HepG2 (cell line): ENCODE measurements around the gene TEX35.

Experiments used
- CBX5 ChIP-seq: sonication (generic); formaldehyde crosslinking; IDR thresholded peaks from 2 replicates; pipeline ENCODE4 v1.4.0; 2020; ENCODE audit warnings: missing genetic modification reagents, borderline replicate concordance
- HNF1A ChIP-seq, 2 experiments: sonication (generic) in 1 of 2; formaldehyde crosslinking in 1 of 2; IDR thresholded peaks; 2 replicates each; pipeline versions ENCODE4 v1.4.0 to v1.6.1; 2016 to 2020; ENCODE audit warnings: borderline replicate concordance in 1 of 2, low read depth in 1 of 2, mild to moderate bottlenecking in 1 of 2, missing genetic modification reagents in 1 of 2
- NR1H2 ChIP-seq: sonication (generic); formaldehyde crosslinking; IDR thresholded peaks from 2 replicates; pipeline ENCODE4 v1.8.1; 2022; ENCODE audit warnings: low read depth, missing genetic modification reagents, borderline replicate concordance
- TP53 ChIP-seq: sonication (generic); formaldehyde crosslinking; conservative IDR thresholded peaks from 2 replicates; pipeline ENCODE4 v1.4.0; 2020; ENCODE audit warnings: missing genetic modification reagents
- USF2 ChIP-seq, 2 experiments: sonication (generic) in 1 of 2; formaldehyde crosslinking in 1 of 2; IDR thresholded peaks; 2 replicates each; pipeline versions ENCODE4 v1.5.1 to v1.6.1; 2011 to 2020; ENCODE audit warnings: borderline replicate concordance in 1 of 2, low read depth in 1 of 2, low read length in 1 of 2, mild to moderate bottlenecking in 1 of 2, missing genetic modification reagents in 1 of 2, moderate library complexity in 1 of 2
- ZBTB38 ChIP-seq: sonication (generic); formaldehyde crosslinking; IDR thresholded peaks from 2 replicates; pipeline ENCODE4 v1.5.1; 2020; ENCODE audit warnings: mild to moderate bottlenecking, missing genetic modification reagents
- ZBTB46 ChIP-seq: sonication (generic); formaldehyde crosslinking; IDR thresholded peaks from 2 replicates; pipeline ENCODE4 v1.4.0; 2020; ENCODE audit warnings: mild to moderate bottlenecking, missing genetic modification reagents, borderline replicate concordance
- ZFX ChIP-seq: sonication (generic); formaldehyde crosslinking; IDR thresholded peaks from 2 replicates; pipeline ENCODE4 v1.4.0; 2020; ENCODE audit warnings: mild to moderate bottlenecking, low read depth, missing genetic modification reagents, moderate library complexity
- ZNF317 ChIP-seq: sonication (generic); formaldehyde crosslinking; IDR thresholded peaks from 2 replicates; pipeline ENCODE4 v1.5.0; 2020; ENCODE audit warnings: mild to moderate bottlenecking, missing genetic modification reagents
- ZNF574 ChIP-seq: sonication (generic); formaldehyde crosslinking; IDR thresholded peaks from 2 replicates; pipeline ENCODE4 v1.4.0; 2020; ENCODE audit warnings: missing genetic modification reagents
- TF ChIP-seq, protein P1 (sequence below): IDR thresholded peaks from 2 replicates; pipeline ENCODE4 v1.6.1; 2012; ENCODE audit warnings: inconsistent platforms
- TF ChIP-seq, protein P2 (sequence below): sonication (generic); formaldehyde crosslinking; IDR thresholded peaks from 2 replicates; pipeline ENCODE4 v1.5.0; 2020; ENCODE audit warnings: mild to moderate bottlenecking, missing genetic modification reagents, moderate library complexity
- TF ChIP-seq, protein P3 (sequence below): IDR thresholded peaks from 2 replicates; pipeline ENCODE4 v1.6.1; 2016
- TF ChIP-seq, protein P4 (sequence below): sonication (generic); formaldehyde crosslinking; IDR thresholded peaks from 2 replicates; pipeline ENCODE4 v1.4.0; 2020; ENCODE audit warnings: missing genetic modification reagents, mild to moderate bottlenecking, borderline replicate concordance

DNA sequence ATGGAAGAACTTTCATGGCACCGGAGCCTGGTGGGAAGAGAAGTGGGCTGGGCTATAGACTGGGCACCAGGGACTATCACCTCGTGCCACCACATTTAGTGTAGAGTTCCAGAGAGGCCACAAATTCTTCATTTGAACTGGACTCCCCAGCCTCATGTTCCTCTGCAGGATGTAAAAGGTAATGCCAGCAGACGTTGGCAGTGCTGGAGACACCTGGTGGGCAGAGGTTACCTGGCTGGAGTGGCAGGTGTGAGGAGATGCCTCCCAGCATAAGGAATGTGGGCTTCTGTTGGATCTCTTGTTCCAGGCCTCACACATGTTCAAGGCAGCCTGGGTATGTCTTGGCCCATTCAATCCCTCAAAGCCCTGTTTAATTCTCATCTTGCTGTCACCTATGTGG lies 35.2 kb downstream of the TEX35 start:
- TF ChIP-seq ZNF317, result no peak
- no peak for TF ChIP-seq TP53
- TF ChIP-seq CBX5 (CRISPR knock-in tag), result no peak
- no peak for TF ChIP-seq NR1H2 (CRISPR knock-in tag)
- TF ChIP-seq, protein P1, sequence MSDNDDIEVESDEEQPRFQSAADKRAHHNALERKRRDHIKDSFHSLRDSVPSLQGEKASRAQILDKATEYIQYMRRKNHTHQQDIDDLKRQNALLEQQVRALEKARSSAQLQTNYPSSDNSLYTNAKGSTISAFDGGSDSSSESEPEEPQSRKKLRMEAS, result no peak
- TF ChIP-seq, protein P2, sequence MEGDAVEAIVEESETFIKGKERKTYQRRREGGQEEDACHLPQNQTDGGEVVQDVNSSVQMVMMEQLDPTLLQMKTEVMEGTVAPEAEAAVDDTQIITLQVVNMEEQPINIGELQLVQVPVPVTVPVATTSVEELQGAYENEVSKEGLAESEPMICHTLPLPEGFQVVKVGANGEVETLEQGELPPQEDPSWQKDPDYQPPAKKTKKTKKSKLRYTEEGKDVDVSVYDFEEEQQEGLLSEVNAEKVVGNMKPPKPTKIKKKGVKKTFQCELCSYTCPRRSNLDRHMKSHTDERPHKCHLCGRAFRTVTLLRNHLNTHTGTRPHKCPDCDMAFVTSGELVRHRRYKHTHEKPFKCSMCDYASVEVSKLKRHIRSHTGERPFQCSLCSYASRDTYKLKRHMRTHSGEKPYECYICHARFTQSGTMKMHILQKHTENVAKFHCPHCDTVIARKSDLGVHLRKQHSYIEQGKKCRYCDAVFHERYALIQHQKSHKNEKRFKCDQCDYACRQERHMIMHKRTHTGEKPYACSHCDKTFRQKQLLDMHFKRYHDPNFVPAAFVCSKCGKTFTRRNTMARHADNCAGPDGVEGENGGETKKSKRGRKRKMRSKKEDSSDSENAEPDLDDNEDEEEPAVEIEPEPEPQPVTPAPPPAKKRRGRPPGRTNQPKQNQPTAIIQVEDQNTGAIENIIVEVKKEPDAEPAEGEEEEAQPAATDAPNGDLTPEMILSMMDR (CRISPR knock-in tag), result no peak
- no peak for TF ChIP-seq USF2 (IDR thresholded peaks at IDR 0.05; ENCODE audit: low read depth, low read length)
- TF ChIP-seq USF2 (CRISPR knock-in tag; IDR thresholded peaks at IDR 0.05; ENCODE audit: borderline replicate concordance), result no peak
- TF ChIP-seq ZNF574 (CRISPR knock-in tag), result no peak
- TF ChIP-seq, protein P3, sequence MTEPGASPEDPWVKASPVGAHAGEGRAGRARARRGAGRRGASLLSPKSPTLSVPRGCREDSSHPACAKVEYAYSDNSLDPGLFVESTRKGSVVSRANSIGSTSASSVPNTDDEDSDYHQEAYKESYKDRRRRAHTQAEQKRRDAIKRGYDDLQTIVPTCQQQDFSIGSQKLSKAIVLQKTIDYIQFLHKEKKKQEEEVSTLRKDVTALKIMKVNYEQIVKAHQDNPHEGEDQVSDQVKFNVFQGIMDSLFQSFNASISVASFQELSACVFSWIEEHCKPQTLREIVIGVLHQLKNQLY (CRISPR knock-in tag), result no peak
- TF ChIP-seq ZFX (CRISPR knock-in tag), result no peak
- TF ChIP-seq ZBTB46 (CRISPR knock-in tag), result no peak
- TF ChIP-seq, protein P4, sequence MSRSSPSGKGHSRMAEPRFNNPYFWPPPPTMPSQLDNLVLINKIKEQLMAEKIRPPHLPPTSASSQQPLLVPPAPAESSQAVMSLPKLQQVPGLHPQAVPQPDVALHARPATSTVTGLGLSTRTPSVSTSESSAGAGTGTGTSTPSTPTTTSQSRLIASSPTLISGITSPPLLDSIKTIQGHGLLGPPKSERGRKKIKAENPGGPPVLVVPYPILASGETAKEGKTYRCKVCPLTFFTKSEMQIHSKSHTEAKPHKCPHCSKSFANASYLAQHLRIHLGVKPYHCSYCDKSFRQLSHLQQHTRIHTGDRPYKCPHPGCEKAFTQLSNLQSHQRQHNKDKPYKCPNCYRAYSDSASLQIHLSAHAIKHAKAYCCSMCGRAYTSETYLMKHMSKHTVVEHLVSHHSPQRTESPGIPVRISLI (CRISPR knock-in tag), result no peak
- TF ChIP-seq ZBTB38 (CRISPR knock-in tag), result no peak
- TF ChIP-seq HNF1A (IDR thresholded peaks at IDR 0.05; ENCODE audit: low read depth), result no peak
- TF ChIP-seq HNF1A (CRISPR knock-in tag; IDR thresholded peaks at IDR 0.05; ENCODE audit: borderline replicate concordance), result no peak
